ENCODE measurements around the gene RUNX3. TPM values are rescaled to one million over a fixed set of nuclear protein-coding genes. Genes with fewer than 3 reads are reported as not detected.

Gene RUNX3
- total and polyA plus RNA-seq, 2 of the 8 experiments (the other 6 are each of a cell fraction or from before 2014, with no cell fraction given) = 0.62 to 0.82 TPM

DNA sequence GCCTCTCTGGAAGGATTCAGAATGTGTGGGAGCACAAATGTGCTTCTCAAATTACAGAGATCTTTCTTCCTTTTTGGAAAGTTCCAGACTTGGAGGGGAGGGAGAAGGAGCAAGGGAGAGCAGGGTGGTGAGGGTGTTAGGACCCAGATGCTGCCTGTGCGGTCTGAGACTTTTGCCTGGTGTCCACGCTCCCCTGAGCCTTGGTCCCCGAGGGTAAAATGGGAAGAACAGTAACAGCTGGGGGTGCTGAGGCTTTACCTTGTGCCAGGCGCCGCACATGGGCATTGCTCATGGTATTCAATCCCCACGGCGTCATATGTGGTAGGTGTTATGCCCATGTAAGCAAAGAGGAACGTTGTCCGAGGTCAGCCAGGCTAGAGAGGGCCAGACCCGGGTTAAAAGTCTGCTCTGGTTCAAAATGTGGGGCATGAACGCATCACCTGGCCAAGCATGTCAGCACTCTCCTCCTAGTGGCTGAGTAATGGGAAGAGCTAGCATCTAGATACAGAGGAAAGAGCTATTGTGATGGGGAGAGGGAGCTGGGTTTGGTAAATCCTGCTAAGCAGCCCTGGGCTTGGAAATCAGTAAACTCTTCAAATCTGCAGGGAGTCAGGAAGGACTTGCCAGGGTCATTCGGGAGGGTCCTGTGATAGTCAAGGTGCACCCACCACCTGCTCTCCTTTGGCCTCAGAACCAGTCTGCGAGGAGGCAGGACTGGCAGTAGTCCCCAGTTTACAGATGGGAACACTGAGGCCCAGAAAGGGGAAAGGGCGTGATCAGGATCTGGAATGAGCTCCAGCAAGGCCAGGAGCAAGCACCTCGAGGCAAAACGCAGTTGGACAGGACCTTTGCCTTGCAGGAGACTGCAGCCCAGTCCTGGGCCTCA, 4.5 kb upstream of the RUNX3 start:
- Histone ChIP-seq H4K91ac (replicated peaks; ENCODE audit: insufficient read length, low read length) (no peak overlapping the region), H2BK120ac (replicated peaks; ENCODE audit: low read depth, low read length) (no peak overlapping the region), H3K9me3 (ENCODE audit: insufficient read depth in 2 of 2, low read depth in 1 of 2, low read length in 1 of 2) (no peaks in the 10 kb centered on the region), H3K4me2 (ENCODE audit: insufficient read depth in 1 of 2, low read depth in 2 of 2, low read length in 2 of 2) (peak overlapping the region; percentile 40 to 56), H3K27me3 (replicated peaks in 1 of 4; ENCODE audit: control insufficient read depth in 3 of 4, extremely low read depth in 1 of 4, insufficient read depth in 3 of 4, low read length in 3 of 4) (peaks cover 38 to 64% (median 59%) of the 10 kb centered on the region in 4 experiments), H3K4me1 (replicated peaks in 1 of 4; ENCODE audit: control insufficient read depth in 3 of 4, insufficient read depth in 4 of 4, low read length in 3 of 4) (peaks cover 2 to 54% (median 27%) of the 10 kb centered on the region in 4 experiments), H3K36me3 (ENCODE audit: control insufficient read depth in 2 of 4, insufficient read depth in 4 of 4, low read length in 3 of 4) (no peaks in the 10 kb centered on the region), H3K79me2 (ENCODE audit: control insufficient read depth in 1 of 2, insufficient read depth in 2 of 2, low read length in 2 of 2) (no peaks in the 10 kb centered on the region), H2BK20ac (ENCODE audit: low read length) (no peak overlapping the region), H2BK15ac (ENCODE audit: low read length) (no peak overlapping the region), H3K4ac (replicated peaks; ENCODE audit: insufficient read length, low read depth, low read length) (no peak overlapping the region), H3K4me3 (ENCODE audit: extremely low read depth in 1 of 4, insufficient read depth in 2 of 4, low read depth in 3 of 4, low read length in 4 of 4) (peak overlapping the region in 2 of 4 experiments; percentile 2 to 44; a peak in 2 of 8 replicates), H3K23ac (ENCODE audit: insufficient read length) (no peak overlapping the region), H3K18ac (ENCODE audit: extremely low read depth, low read length) (no peak overlapping the region), H4K5ac (ENCODE audit: insufficient read length, low read depth, low read length) (no peak overlapping the region), H3K23me2 (ENCODE audit: low read depth, low read length) (peaks cover 13% of the 10 kb centered on the region; the same call in 1 of the 2 replicates), H2AK5ac (ENCODE audit: low read depth, low read length) (no peak overlapping the region), H3K9ac (replicated peaks in 1 of 4; ENCODE audit: extremely low read depth in 1 of 4, low read depth in 3 of 4, low read length in 3 of 4) (no peak overlapping the region), H2BK5ac (ENCODE audit: low read depth, low read length) (no peak overlapping the region), H3K79me1 (ENCODE audit: low read depth, low read length) (no peaks in the 10 kb centered on the region), H2BK12ac (ENCODE audit: low read depth, low read length) (peak overlapping the region; percentile 2; the same call in 1 of the 2 replicates), H3K56ac (replicated peaks; ENCODE audit: insufficient read length, low read depth, low read length) (no peak overlapping the region), H4K20me1 (replicated peaks in 1 of 2; ENCODE audit: control insufficient read depth in 1 of 2, insufficient read depth in 2 of 2, low read length in 2 of 2) (peaks cover 0 to 1% of the 10 kb centered on the region in 2 experiments), H4K8ac (ENCODE audit: extremely low read depth, insufficient read depth, low read length) (no peak overlapping the region), H2AFZ (ENCODE audit: low read length) (no peak overlapping the region), H3K27ac (ENCODE audit: low read depth, low read length) (no peak overlapping the region), H3K14ac (ENCODE audit: insufficient read length) (no peak overlapping the region)
- CTCF ChIA-PET (ENCODE audit: partially characterized antibody) = interaction anchor here (0.6 to 4.8 kb wide), 22 partner anchors 9 to 246 kb away, joined by 3 to 36 read pairs (median 3); no protein-coding TSS in a partner anchor
- FAIRE-seq (peak; percentile 72), DNase-seq (ENCODE audit: low read depth in 1 of 2, low spot score in 2 of 2) (peak in 1 of 2 experiments; percentile 61)
- 45% methylated on average over 16 of the region's 16 CpGs; no CpG with 5 or more reads in 1 of the 2 experiments for WGBS, 2 experiments (ENCODE audit: extremely low coverage in 1 of 2, insufficient coverage in 1 of 2, insufficient read length in 1 of 2, insufficient replicate concordance in 2 of 2, low coverage in 1 of 2, low lambda C conversion rate in 2 of 2, missing lambda C conversion rate in 1 of 2)
- POLR2A ChIA-PET (ENCODE audit: partially characterized antibody) = interaction anchor here (1.0 to 1.1 kb wide), 2 partner anchors 15 to 25 kb away, joined by 3 read pairs; no protein-coding TSS in a partner anchor
- TF ChIP-seq, protein P1, sequence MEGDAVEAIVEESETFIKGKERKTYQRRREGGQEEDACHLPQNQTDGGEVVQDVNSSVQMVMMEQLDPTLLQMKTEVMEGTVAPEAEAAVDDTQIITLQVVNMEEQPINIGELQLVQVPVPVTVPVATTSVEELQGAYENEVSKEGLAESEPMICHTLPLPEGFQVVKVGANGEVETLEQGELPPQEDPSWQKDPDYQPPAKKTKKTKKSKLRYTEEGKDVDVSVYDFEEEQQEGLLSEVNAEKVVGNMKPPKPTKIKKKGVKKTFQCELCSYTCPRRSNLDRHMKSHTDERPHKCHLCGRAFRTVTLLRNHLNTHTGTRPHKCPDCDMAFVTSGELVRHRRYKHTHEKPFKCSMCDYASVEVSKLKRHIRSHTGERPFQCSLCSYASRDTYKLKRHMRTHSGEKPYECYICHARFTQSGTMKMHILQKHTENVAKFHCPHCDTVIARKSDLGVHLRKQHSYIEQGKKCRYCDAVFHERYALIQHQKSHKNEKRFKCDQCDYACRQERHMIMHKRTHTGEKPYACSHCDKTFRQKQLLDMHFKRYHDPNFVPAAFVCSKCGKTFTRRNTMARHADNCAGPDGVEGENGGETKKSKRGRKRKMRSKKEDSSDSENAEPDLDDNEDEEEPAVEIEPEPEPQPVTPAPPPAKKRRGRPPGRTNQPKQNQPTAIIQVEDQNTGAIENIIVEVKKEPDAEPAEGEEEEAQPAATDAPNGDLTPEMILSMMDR (IDR thresholded peaks at IDR 0.05; ENCODE audit: control extremely low read depth in 1 of 3, insufficient read depth in 1 of 3, low read depth in 1 of 3, low read length in 3 of 3) = peak in 2 of 3 experiments; percentile 19 to 30; a peak in 2 of 4 replicates
- TF ChIP-seq HDAC2 (IDR thresholded peaks at IDR 0.05; ENCODE audit: borderline replicate concordance in 1 of 2, low read depth in 2 of 2, low read length in 2 of 2) (peak in 1 of 2 experiments; percentile 7; a peak in 1 of 4 replicates), MAFK (IDR thresholded peaks at IDR 0.05; ENCODE audit: low read depth, low read length) (no peak), CBX8 (IDR thresholded peaks at IDR 0.05; ENCODE audit: borderline replicate concordance, low read depth, low read length) (no peak), EZH2 (IDR thresholded peaks at IDR 0.05; ENCODE audit: low read depth, low read length, severe bottlenecking) (no peak), KDM1A (IDR thresholded peaks at IDR 0.05; ENCODE audit: borderline replicate concordance, low read length) (peak; percentile 86; the same call in 1 of the 2 replicates), FOSL1 (IDR thresholded peaks at IDR 0.05; ENCODE audit: insufficient read depth, low read depth, low read length) (0 out of 2 replicates have a peak, but pooled peaks have one; percentile 30)

All from H1 (cell line).